ENCODE results near the gene LAMA2. TPM values are rescaled to one million over a fixed set of nuclear protein-coding genes. Genes with fewer than 3 reads are reported as not detected.

Gene LAMA2
- total RNA-seq, 4 donors from 2014 or later, result 154 to 331 (median 241) TPM

DNA sequence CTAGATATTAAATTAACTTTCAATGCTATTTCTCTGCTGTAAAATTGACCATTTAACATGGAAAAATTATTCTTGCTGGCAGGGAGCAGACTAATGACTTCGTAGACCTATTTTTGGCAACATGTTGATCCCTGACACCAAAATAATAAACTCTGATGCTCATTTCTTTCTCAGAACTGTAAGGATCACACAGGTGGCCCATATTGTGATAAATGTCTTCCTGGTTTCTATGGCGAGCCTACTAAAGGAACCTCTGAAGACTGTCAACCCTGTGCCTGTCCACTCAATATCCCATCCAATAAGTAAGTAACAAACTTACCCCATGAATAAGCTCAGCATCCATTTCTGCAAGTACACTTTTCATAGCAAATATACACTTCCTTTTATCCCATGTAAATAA is 387.5 kb downstream of the LAMA2 start:
- no peak for TF ChIP-seq CTCF (IDR thresholded peaks at IDR 0.05; ENCODE audit: low read depth)

- TF ChIP-seq CTCF (IDR thresholded peaks at IDR 0.05; ENCODE audit: low read depth), result no peak
These were observed 390.2 kb downstream of the LAMA2 start for GRCh38 chr6:129273161-129273560.

GRCh38 chr6:129276461-129276860 is 393.5 kb downstream of the LAMA2 start:
- no peak for TF ChIP-seq CTCF (IDR thresholded peaks at IDR 0.05; ENCODE audit: low read depth)

- no peak for TF ChIP-seq CTCF (IDR thresholded peaks at IDR 0.05; ENCODE audit: low read depth)
These were observed 394.0 kb downstream of the LAMA2 start for GRCh38 chr6:129276986-129277385.

GRCh38 chr6:129279343-129280292 is 396.7 kb downstream of the LAMA2 start:
- TF ChIP-seq CTCF (IDR thresholded peaks at IDR 0.05; ENCODE audit: low read depth), result no peak

- no peak for TF ChIP-seq CTCF (IDR thresholded peaks at IDR 0.05; ENCODE audit: low read depth)
These were observed 397.3 kb downstream of the LAMA2 start for GRCh38 chr6:129280293-129280644.

GRCh38 chr6:129280749-129281148 is 397.8 kb downstream of the LAMA2 start:
- TF ChIP-seq CTCF (IDR thresholded peaks at IDR 0.05; ENCODE audit: low read depth), result no peak

Measured in subcutaneous adipose tissue (tissue), 4 donors.